Cerebellar cortex (tissue), 1 donor: ENCODE measurements around the gene THUMPD2.
"Not testable (repeated sequence)": the region's sequence is repeated elsewhere in the genome, so short reads cannot be mapped to it uniquely, and the experiment has no call there.

ENCODE experiments used
- DNase-seq: peaks from one replicate; pipeline ENCODE4 v3.0.0-alpha.2; 2015; ENCODE audit warnings: low spot score

The THUMPD2 gene, protein sequence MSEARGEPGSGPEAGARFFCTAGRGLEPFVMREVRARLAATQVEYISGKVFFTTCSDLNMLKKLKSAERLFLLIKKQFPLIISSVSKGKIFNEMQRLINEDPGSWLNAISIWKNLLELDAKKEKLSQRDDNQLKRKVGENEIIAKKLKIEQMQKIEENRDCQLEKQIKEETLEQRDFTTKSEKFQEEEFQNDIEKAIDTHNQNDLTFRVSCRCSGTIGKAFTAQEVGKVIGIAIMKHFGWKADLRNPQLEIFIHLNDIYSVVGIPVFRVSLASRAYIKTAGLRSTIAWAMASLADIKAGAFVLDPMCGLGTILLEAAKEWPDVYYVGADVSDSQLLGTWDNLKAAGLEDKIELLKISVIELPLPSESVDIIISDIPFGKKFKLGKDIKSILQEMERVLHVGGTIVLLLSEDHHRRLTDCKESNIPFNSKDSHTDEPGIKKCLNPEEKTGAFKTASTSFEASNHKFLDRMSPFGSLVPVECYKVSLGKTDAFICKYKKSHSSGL

DNA sequence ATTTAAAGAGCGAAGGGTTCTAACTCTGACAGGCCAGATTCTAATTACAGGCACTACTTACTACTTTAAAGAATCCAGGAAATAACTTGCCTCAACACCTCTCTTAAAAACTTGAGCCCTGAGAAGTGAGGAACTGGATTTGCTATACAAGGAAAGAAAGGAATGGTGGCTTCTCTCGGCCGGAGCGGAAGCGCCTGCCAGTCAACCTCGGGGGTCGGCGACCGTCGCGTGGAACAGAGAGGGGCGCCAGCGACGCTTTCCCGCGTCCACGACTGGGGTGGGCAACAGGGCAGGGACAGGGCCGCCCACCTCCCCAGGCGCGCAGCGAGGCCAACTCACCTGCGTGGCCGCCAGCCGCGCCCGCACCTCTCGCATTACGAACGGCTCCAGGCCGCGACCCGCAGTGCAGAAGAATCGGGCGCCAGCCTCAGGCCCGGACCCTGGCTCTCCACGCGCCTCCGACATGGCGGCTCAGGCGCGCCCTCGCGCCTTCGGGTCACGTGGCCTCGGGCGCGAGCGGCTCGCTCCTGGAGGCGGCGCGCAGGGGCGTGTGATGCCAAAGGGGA lies at the start of gene THUMPD2:
TSS of gene THUMPD2 (minus strand) at position 484 of the 566 bp plus-strand sequence. CDS start at position 465, 19 bp downstream.
- peak; percentile 74 for DNase-seq

DNA sequence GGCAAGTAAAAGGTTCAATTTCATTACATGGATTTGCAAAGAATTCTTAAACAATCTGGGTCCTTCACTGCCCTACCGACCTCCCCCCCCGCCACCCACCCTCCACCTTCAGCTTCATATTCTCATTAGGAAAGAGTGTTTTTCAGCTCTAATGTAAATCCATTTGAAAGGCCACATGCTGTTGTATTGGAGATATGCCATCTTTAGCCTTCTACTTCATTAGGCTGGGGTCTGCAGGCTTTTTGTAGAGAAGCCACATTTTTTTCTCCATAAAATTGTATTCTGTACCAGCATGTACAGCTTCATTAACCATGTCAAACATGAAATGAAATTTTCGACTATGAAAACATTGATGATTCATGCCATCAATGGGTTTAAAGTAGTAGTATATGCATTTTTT lies 42.8 kb upstream of the THUMPD2 start:
- DNase-seq, result no peak

DNA sequence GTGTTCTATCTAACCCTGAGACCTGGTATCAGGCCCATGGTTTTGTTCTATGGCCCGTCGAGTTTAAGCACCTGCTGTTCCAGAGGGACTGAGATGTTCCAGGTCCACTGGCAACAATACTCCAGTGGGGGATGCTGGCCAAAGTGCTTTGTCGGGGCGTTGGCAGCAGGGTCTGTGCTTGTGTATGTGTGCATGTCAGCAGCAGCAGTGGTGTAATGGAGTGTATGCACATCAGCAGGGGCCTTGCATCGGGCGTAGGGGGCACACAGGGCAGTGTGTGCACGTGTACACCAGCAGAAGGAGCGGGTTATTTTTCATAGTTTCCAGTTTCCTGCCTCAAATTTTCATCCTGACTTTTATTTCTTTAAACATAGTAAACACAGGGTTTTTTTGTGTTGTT lies 37.8 kb upstream of the THUMPD2 start:
- DNase-seq, result no peak

DNA sequence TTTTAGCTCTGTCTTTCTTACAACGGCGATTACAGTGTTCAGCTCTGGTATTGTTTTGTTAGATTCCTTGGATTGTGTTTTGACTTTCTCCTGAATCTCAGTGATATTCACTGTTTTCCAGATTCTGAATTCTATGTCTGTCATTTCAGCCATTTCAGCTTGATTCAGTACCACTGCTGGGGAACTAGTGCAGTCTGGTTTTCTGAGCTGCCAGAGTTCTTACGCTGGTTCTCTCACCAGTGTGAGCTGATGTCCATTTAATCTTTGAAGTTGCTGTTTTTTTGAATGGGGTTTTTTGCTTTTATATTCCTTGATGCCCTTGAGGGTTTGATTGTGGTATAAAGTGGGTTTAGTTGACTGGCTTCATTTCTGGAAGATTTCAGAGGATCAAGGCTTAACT lies 37.4 kb upstream of the THUMPD2 start:
- no peak for DNase-seq

DNA sequence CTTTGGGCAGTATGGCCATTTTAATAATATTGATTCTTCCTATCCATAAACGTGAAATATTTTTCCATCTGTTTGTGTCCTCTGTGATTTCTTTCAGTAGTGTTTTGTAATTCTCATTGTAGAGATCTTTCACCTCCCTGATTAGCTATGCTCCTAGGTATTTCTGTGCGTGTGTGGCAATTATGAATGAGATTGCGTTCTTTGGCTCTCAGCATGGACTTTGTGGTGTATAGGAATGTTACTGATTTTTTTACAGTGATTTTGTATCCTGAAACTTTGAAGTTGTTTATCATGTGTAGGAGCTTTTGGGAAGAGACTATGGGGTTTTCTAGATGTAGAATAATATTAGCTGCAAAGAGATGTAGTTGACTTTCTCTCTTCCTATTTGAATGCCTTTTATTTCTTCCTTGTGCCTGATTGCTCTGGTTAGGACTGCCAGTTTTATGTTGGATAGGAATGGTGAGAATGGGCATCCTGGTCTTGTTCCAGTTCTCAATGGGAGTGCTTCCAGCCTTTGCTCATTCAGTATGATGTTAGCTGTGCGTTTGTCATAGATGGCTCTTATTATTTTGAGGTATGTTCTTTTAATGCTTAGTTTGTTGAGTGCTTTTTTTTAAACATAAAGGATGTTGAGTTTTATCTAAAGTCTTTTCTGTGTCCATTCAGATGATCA lies 27.0 kb upstream of the THUMPD2 start:
- peak; percentile 74 for DNase-seq

DNA sequence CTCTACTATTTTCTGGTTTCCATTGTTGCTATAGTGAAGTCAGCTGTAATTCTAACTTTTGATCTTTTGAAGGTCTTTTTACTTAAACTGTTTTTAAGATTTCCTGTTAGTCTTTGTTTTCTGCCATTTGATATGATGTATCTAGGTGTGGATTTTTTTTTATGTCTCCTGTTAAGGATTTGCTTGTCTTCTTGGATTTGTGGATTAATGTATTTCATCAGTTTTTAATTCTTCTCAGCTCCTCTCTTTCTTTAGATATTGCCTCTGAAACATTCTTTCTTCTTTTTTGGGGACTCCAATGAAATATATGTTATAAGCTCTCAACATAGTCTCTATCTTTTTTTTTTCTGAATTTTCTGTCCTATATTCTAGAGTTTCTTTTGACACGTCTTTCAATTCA lies 24.8 kb upstream of the THUMPD2 start:
- DNase-seq, result no peak

DNA sequence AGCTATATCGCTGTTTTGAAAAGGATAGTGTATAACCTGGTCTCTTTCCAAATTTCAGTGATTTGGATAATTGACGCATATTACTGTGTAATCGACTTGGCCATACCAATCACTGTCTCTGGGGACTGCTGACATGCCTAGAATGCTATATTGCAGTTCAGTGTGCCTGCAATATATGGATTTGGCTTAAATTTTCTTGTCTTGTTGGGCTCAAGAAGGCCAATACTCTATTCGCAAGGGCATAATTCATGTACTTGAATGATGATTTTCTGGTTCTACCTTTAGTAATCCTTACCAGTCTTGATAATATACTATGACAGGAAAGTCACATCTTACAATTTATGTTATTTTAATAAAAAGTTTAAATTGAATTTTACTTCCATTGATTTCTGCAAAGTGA lies 21.7 kb upstream of the THUMPD2 start:
- DNase-seq, result no peak

DNA sequence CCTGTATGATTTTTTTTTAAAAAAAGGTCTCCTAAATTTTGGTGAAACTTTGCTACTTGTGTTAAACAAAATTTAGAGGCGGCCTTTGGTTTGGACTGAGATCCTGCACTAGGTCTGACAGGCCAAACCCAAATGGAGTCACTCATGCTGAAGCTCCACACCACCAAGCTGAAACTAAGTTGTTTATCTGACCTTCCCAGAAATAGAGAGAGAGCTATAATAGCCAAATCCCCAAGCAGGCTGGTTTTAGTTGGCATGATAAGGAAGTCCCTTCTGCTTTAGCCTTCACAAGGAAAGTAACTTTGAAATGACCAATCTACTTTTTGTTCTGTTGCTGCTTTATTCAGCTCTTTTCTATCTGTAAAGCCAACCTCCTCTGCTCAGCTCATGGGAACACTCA lies 17.1 kb upstream of the THUMPD2 start:
- DNase-seq, result no peak

DNA sequence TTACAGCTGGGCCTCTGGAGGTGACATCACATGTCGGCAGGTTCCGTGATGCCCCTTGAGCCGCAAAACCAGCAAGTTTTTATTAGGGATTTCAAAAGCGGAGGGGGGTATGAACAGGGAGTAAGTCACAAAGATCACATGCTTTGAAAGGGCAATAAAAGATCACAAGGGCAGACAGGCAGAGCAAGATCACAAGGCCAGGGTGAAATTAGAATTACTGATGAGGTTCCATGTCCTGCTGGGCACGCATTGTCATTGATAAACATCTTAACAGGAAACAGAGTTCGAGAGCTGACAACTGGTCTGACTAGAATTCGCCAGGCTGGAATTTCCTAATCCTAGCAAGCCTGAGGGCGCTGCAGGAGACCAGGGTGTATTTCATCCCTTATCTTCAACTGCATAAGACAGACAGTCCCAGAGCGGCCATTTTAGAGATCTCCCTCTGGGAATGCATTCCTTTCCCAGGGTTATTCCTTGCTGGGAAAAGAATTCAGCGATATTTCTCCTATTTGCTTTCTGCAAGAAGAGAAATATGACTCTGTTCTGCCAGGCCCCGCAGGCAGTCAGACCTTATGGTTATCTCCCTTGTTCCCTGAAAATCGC lies 11.3 kb upstream of the THUMPD2 start:
- DNase-seq, result not testable (repeated sequence)

DNA sequence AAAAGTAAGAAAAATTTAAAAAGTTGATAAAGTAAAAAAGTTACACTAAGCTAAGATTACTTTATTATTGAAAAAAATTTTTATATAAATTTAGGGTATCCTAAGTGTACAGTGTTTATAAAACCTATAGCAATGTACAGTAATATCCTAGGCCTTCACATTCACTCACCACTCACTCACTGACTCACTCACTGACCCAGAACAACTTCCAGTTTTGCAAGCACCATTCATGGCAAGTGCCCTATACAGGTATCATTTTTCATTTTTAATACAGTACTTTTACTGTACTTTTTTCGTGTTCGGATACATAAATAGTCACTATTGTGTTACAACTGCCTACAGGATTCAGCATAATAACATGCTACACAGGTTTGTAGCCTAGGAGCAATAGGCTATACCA lies 8.9 kb upstream of the THUMPD2 start:
- no peak for DNase-seq

DNA sequence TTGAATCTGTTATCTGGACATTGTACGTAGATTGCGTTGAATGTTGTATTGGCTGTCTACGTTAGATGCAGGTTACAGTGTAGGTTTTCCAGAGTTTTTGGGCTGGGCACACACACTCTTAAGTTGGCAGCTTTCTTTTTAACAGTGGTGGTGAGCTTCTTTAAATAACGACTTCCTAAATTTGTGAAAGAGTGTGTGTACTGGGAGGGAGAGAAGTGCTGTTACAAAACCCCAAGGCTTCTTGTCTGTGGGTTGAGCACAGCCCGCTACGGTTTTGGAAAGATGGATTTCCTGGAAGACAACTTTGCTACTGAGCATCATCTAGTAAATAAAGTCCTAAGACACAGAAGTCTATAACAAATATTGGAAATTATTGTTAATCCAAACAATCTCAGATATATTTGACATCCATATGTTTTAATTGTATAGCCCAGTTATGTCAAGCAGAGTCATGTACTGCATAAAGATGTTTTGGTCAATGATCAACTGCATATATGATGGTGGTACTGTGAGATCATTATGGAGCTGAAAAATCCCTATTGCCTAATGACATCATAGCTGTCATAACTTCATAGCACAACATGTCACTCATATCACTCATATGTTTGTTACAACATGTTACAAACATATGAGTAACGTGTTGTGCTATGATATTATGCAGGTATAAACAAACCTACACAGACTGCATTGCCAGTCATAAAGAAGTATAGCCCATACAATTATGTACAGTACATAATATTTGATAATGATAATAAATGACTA lies 7.9 kb upstream of the THUMPD2 start:
- DNase-seq, result no peak

DNA sequence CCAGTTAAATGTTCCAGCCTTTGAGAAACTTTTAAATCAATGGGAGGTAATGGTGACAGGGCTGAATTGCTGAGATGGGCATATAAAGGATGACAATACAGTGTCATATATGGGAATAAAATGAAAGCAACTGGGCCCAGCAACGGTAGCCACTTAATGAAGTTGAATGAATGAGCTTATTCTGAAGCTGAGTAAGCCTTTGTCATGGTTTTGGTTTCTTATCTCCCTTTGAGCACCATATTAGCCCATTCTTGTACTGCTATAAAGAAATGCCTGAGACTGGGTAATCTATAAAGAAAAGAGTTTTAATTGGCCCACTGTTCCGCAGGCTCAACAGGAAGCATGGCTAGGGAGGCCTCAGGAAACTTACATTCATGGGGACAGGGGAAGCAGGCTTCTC lies 3.5 kb upstream of the THUMPD2 start:
- DNase-seq, result no peak

DNA sequence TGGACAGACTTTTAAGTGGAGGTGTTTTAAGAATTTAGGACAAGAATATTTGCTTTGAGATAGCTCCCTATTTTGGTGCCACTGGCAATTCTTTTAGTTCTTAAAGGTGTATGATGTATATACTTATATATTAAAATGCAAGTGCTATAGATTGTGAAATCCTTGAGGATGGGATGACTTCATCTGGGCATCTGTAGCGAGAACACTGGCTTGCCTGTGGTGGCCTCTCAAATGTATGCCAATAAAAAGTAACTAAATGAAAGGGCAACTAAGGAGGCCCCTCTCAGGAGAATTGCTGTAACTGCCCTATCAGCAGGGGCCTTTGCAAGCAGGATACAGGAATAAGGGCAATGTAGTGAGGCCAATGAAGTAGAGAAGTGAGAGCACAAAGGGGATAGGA lies 2.6 kb upstream of the THUMPD2 start:
- no peak for DNase-seq

DNA sequence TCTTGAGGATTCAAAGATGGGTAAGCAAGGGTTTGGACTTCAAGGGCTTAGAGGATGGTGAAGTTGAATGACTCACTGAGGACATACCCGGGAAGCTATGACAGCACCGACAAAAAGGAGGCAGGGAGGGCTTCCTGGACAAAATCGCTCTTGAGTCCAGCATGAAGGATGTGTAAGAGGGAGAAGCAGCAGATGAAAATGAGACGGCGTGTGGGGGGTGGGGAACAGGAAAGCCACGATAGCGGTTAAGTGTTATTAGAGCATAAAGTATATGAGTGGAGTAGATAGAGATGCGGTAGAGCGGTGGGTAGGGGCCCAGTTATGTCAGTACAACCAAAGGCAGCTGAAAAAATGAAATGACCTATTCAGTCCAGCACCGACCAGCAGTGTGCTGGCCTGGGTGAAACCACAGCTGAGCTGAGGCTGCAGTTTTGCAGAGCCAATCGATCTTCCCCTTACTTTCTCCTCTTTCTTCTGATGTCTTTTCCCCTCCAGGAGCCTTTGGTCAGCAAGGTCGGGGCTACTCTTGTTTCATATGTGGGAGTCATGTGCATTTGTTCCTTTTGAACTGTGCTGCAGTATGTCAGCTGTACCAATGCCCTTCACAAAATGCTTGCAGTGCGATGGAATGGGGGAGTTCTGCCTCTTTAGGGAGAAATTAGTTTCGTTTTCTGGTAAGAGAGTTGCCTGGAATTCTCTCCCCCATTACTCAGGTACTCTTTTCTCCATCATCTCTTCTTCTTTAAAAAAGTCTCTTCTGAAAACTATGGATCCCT lies 2.0 kb upstream of the THUMPD2 start:
- DNase-seq, result no peak

DNA sequence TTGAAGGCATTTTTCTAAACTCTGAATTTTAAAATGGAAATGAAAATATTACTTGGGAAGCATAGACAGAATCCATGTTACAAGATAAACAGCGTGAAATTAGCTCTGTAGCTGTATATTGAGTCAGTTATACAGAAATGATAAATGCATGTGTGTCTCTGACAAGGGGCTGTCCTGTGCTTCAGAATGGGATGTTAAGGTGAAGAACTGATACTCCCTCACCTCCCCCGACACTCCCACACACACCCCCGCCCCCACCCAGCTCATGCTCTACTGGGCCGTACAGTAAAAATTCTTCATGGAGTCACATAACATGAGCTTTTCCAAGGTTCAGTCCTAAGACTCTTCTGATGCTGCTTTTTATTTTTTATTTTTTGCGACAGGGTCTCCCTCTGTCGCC lies 869 bp upstream of the THUMPD2 start:
- DNase-seq, result no peak

DNA sequence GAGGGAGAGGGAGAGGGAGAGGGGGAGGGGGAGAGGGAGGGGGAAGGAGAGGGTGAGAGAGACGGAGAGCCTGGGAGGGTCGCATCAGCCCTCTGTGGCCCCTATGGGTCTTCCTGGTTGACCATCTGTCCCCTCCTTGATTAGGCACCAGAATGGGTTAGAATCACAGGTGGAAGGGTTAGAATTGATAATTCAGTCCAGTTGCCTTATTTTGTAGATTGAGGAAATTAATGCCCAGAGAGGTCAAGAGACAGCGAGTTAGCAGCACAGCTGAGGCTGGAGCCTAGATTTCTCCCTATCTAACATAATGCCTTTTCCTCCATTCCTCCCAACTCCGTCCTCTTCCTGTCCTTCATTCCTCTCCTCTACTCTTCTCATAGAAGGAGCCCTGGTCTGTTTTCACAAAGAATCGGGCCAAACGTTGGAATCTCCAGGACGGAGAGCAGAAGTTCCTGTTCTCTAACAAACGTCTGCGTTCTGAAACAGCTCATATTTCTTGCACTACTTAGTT lies 338 bp upstream of the THUMPD2 start:
- DNase-seq, result peak; percentile 54

DNA sequence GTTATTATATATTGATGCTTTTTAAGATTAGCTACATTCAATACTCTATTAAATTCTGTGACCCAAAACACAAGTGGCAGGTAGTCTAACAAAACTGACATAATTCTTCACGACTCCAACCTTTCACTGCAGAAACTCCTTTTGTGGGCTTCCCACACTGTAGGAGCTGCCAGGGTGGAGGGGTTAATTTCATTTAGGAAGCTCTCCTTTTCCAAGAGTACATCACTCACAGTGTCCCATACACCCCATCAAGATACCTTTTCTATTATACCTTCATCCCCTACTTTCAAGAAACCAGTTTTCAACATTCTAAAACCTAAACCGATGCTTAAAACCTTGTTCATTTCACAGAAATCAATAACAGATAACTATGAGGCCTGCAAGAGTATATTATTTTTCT lies 825 bp downstream of the THUMPD2 start:
- peak; percentile 44 for DNase-seq

DNA sequence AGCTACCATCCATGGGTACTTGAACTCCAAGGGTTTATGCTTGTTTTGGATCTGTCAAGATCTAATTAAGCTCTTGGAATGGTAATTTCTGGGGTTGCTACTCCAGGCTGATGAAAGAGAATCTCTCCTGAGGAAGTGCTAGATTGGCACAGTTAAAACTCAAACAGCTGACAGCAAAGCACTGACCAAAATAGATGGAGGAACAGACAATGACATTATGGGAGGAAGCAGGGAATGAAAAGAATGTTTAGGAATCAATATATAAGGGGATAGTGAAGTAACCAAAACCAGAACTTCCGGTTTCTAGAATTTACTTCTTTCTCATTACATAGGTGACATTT lies 6.3 kb downstream of the THUMPD2 start:
- peak; percentile 46 for DNase-seq

DNA sequence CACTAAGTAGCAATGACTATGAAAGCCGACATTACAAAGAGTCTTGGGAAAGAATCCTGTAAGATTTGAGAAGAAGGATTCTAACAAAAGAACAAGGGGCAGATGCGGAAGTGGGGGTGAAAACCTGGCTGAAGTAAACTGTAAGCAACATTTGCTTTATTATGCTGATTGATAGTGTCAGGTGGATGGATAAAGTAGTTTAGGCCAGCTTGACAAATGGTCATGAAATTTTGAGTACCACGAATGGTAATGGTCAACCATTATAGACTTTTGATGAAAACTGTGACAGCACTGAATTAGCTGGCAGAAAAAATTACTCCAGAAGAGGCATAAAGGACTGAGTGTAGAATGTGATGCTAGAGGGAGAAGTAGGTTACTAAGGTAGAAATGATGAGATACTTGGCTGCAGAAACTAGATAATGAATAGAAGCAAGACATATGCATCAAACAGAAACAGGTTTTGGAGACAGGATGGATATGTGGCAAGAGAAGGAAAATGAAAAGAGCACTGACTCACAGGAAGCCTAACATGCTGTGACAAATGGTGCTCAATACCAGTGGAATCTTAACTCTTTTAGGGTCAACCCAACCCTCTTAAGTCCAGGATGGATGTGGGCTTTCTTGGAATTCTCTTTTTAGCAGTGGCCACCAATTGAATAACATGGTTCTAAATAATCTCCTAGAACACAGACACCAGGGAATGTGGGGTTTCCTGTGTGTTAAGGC lies 6.8 kb downstream of the THUMPD2 start:
- peak; percentile 41 for DNase-seq

DNA sequence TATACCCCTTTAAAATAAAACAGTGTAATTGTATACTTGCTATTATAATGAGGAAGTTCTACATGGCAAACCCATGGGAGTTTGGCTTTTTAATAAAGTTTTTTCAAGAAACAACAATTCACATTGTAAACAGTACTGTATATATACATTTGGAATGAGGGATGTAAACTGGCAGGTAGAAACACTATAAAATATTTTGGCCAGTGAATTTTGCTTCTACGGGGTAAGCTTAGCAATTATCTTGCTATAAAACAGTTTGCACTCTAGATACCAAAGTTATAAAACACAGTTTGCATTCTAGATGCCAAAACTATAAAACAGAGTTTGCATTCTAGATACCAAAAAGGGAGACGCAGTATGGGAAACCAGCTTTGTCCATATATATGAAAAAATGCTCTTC lies 16.6 kb downstream of the THUMPD2 start:
- no peak for DNase-seq
